Measurements from ENCODE around the gene ACKR1. TPM values are rescaled to one million over a fixed set of nuclear protein-coding genes. Genes with fewer than 3 reads are reported as not detected.

ACKR1 gene
- total RNA-seq, 5 donors from 2014 or later (not counting 1 experiment from before 2014, with no cell fraction given) = 0.20 to 0.28 TPM; not detected in 3

- POLR2A ChIA-PET = no interaction called here
- no peak overlapping the region for H3K27ac Mint-ChIP-seq
- Histone ChIP-seq H3K27ac (ENCODE audit: low read length) (no peak overlapping the region), H3K36me3 (ENCODE audit: control insufficient read depth in 2 of 2, extremely low read depth in 1 of 2, insufficient read depth in 1 of 2, low read length in 1 of 2) (no peaks in the 10 kb centered on the region), H3K27me3 (replicated peaks in 1 of 2; ENCODE audit: control insufficient read depth in 2 of 2, extremely low read depth in 1 of 2, insufficient read depth in 2 of 2, low read length in 1 of 2) (peaks cover 0 to 32% of the 10 kb centered on the region in 2 experiments), H3K9me3 (no peaks in the 10 kb centered on the region), H3K4me1 (ENCODE audit: control insufficient read depth in 1 of 2, extremely low read depth in 1 of 2, insufficient read depth in 2 of 2, low read length in 2 of 2) (peaks cover 2 to 12% of the 10 kb centered on the region in 2 experiments), H3K4me3 (ENCODE audit: control insufficient read depth in 1 of 2, extremely low read depth in 1 of 2, low read length in 1 of 2) (no peak overlapping the region)
- ATAC-seq (replicated peaks in 1 of 4) = peak in 2 of 4 experiments; percentile 40 to 60
- H3K4me3 Mint-ChIP-seq = no peak overlapping the region
- H3K4me1 Mint-ChIP-seq = peaks cover 2 to 16% (median 3%) of the 10 kb centered on the region in 3 donors
- DNase-seq = peak in 14 of 35 experiments; percentile 4 to 46 (median 14)
- WGBS (ENCODE audit: insufficient coverage) = 24% methylated on average over 7 of the region's 12 CpGs
- H3K27me3 Mint-ChIP-seq = peaks cover 38 to 52% of the 10 kb centered on the region in 2 donors
- CTCF ChIA-PET = interaction anchor here (0.6 to 1.0 kb wide), 4 partner anchors 11 to 750 kb away, joined by 3 to 4 read pairs (median 4); no protein-coding TSS in a partner anchor
- H3K36me3 Mint-ChIP-seq = no peaks in the 10 kb centered on the region
- no peaks in the 10 kb centered on the region for H3K9me3 Mint-ChIP-seq
Observed at GRCh38 chr1:159197561-159198557, 6.8 kb upstream of the ACKR1 start.

- DNase-seq = no peak
- POLR2A ChIA-PET = no interaction called here
- H3K27me3 Mint-ChIP-seq = peaks cover 50 to 57% of the 10 kb centered on the region in 2 donors
Observed at GRCh38 chr1:159199901-159200300, 4.8 kb upstream of the ACKR1 start.

GRCh38 chr1:159200769-159201168 is 3.9 kb upstream of the ACKR1 start:
- Histone ChIP-seq H3K4me1 (ENCODE audit: control insufficient read depth in 1 of 2, extremely low read depth in 1 of 2, insufficient read depth in 2 of 2, low read length in 2 of 2) (peaks cover 2 to 12% of the 10 kb centered on the region in 2 experiments), H3K36me3 (ENCODE audit: control insufficient read depth in 2 of 2, extremely low read depth in 1 of 2, insufficient read depth in 1 of 2, low read length in 1 of 2) (no peaks in the 10 kb centered on the region), H3K4me3 (ENCODE audit: control insufficient read depth in 1 of 2, extremely low read depth in 1 of 2, low read length in 1 of 2) (no peak overlapping the region), H3K9me3 (no peaks in the 10 kb centered on the region), H3K27ac (ENCODE audit: low read length) (no peak overlapping the region), H3K27me3 (replicated peaks in 1 of 2; ENCODE audit: control insufficient read depth in 2 of 2, extremely low read depth in 1 of 2, insufficient read depth in 2 of 2, low read length in 1 of 2) (peaks cover 0 to 53% of the 10 kb centered on the region in 2 experiments)
- ChIA-PET CTCF (no interaction called here), POLR2A (interaction anchor here in 1 of 2 donors (0.6 kb wide), 1 partner anchor 10 kb away, joined by 11 read pairs; no protein-coding TSS in a partner anchor)
- Mint-ChIP-seq H3K4me3 (peak overlapping the region in 1 of 3 donors; percentile 37), H3K27me3 (peaks cover 55 to 66% of the 10 kb centered on the region in 2 donors), H3K4me1 (peaks cover 2 to 16% (median 3%) of the 10 kb centered on the region in 3 donors), H3K9me3 (no peaks in the 10 kb centered on the region), H3K27ac (no peak overlapping the region), H3K36me3 (no peaks in the 10 kb centered on the region)
- 28% methylated on average over 6 of the region's 18 CpGs for WGBS (ENCODE audit: insufficient coverage)
- DNase-seq (no peak), ATAC-seq (replicated peaks in 1 of 4) (no peak)

More at GRCh38 chr1:159199901-159200300, 4.8 kb upstream of the ACKR1 start:
- Histone ChIP-seq H3K4me1 (ENCODE audit: control insufficient read depth in 1 of 2, extremely low read depth in 1 of 2, insufficient read depth in 2 of 2, low read length in 2 of 2) (peaks cover 2 to 12% of the 10 kb centered on the region in 2 experiments), H3K9me3 (no peaks in the 10 kb centered on the region), H3K27me3 (replicated peaks in 1 of 2; ENCODE audit: control insufficient read depth in 2 of 2, extremely low read depth in 1 of 2, insufficient read depth in 2 of 2, low read length in 1 of 2) (peaks cover 0 to 45% of the 10 kb centered on the region in 2 experiments), H3K27ac (ENCODE audit: low read length) (no peak overlapping the region), H3K36me3 (ENCODE audit: control insufficient read depth in 2 of 2, extremely low read depth in 1 of 2, insufficient read depth in 1 of 2, low read length in 1 of 2) (no peaks in the 10 kb centered on the region), H3K4me3 (ENCODE audit: control insufficient read depth in 1 of 2, extremely low read depth in 1 of 2, low read length in 1 of 2) (no peak overlapping the region)
- 90% methylated on average over 4 of the region's 5 CpGs for WGBS (ENCODE audit: insufficient coverage)
- H3K27ac Mint-ChIP-seq = no peak overlapping the region
- H3K4me1 Mint-ChIP-seq = peaks cover 2 to 16% (median 3%) of the 10 kb centered on the region in 3 donors
- CTCF ChIA-PET = interaction anchor here in 1 of 2 donors (0.6 kb wide), 1 partner anchor 20 kb away, joined by 4 read pairs; no protein-coding TSS in a partner anchor
- no peak overlapping the region for H3K4me3 Mint-ChIP-seq
- no peaks in the 10 kb centered on the region for H3K9me3 Mint-ChIP-seq
- no peak for ATAC-seq (replicated peaks in 1 of 4)
- H3K36me3 Mint-ChIP-seq = no peaks in the 10 kb centered on the region

- Mint-ChIP-seq H3K36me3 (no peaks in the 10 kb centered on the region), H3K27ac (no peak overlapping the region), H3K27me3 (peaks cover 54 to 69% of the 10 kb centered on the region in 2 donors), H3K9me3 (no peaks in the 10 kb centered on the region), H3K4me1 (peaks cover 2 to 16% (median 3%) of the 10 kb centered on the region in 3 donors), H3K4me3 (peak overlapping the region in 1 of 3 donors; percentile 24)
- no peak for ATAC-seq (replicated peaks in 1 of 4)
- H3K4me1 ChIP-seq (ENCODE audit: control insufficient read depth in 1 of 2, extremely low read depth in 1 of 2, insufficient read depth in 2 of 2, low read length in 2 of 2) = peaks cover 2 to 12% of the 10 kb centered on the region in 2 experiments
- ChIA-PET POLR2A (no interaction called here), CTCF (interaction anchor here (0.5 to 1.0 kb wide), 2 partner anchors 9 to 1007 kb away, joined by 3 to 7 read pairs; no protein-coding TSS in a partner anchor)
- no peaks in the 10 kb centered on the region for H3K9me3 ChIP-seq
- WGBS (ENCODE audit: insufficient coverage) = 0% methylated on average over 1 of the region's 5 CpGs
- no peaks in the 10 kb centered on the region for H3K36me3 ChIP-seq (ENCODE audit: control insufficient read depth in 2 of 2, extremely low read depth in 1 of 2, insufficient read depth in 1 of 2, low read length in 1 of 2)
- no peak overlapping the region for H3K4me3 ChIP-seq (ENCODE audit: control insufficient read depth in 1 of 2, extremely low read depth in 1 of 2, low read length in 1 of 2)
- DNase-seq = no peak
- no peak overlapping the region for H3K27ac ChIP-seq (ENCODE audit: low read length)
- peaks cover 0 to 58% of the 10 kb centered on the region in 2 experiments for H3K27me3 ChIP-seq (replicated peaks in 1 of 2; ENCODE audit: control insufficient read depth in 2 of 2, extremely low read depth in 1 of 2, insufficient read depth in 2 of 2, low read length in 1 of 2)
Observed at GRCh38 chr1:159201642-159202041, 3.0 kb upstream of the ACKR1 start.

DNA sequence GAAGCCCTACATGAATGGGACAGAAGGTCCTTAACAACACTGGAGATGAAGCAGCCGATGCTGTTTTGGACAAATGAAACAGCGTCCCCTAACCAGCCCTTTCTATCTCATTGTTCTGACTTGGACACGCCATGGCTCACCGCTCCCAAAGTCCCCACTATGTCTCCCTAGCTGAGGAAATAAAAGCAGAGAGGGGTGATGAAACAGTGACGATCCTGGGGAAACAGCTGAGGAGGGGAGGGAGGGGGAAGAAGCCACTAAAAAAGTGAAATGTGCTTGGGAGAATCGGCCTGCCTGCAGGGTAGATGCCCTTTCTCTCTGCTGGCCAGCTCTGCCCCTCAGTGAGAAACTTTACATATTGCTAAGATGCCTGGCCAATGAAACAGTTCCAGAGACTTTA is 1.1 kb upstream of the ACKR1 start:
- Histone ChIP-seq H3K9me3 (no peaks in the 10 kb centered on the region), H3K4me1 (ENCODE audit: control insufficient read depth in 1 of 2, extremely low read depth in 1 of 2, insufficient read depth in 2 of 2, low read length in 2 of 2) (peaks cover 2 to 12% of the 10 kb centered on the region in 2 experiments), H3K4me3 (ENCODE audit: control insufficient read depth in 1 of 2, extremely low read depth in 1 of 2, low read length in 1 of 2) (no peak overlapping the region), H3K36me3 (ENCODE audit: control insufficient read depth in 2 of 2, extremely low read depth in 1 of 2, insufficient read depth in 1 of 2, low read length in 1 of 2) (no peaks in the 10 kb centered on the region), H3K27me3 (replicated peaks in 1 of 2; ENCODE audit: control insufficient read depth in 2 of 2, extremely low read depth in 1 of 2, insufficient read depth in 2 of 2, low read length in 1 of 2) (peaks cover 0 to 57% of the 10 kb centered on the region in 2 experiments), H3K27ac (ENCODE audit: low read length) (no peak overlapping the region)
- WGBS (ENCODE audit: insufficient coverage) = 11% methylated on average over 1 of the region's 6 CpGs
- Mint-ChIP-seq H3K4me3 (no peak overlapping the region), H3K4me1 (peaks cover 3 to 16% (median 4%) of the 10 kb centered on the region in 3 donors), H3K27me3 (peaks cover 53 to 77% of the 10 kb centered on the region in 2 donors), H3K36me3 (no peaks in the 10 kb centered on the region), H3K27ac (no peak overlapping the region), H3K9me3 (no peaks in the 10 kb centered on the region)
- DNase-seq (no peak), ATAC-seq (replicated peaks in 1 of 4) (no peak)
- ChIA-PET POLR2A (no interaction called here), CTCF (interaction anchor here in 1 of 2 donors (1.4 kb wide), 1 partner anchor 11 kb away, joined by 5 read pairs; no protein-coding TSS in a partner anchor)

DNA sequence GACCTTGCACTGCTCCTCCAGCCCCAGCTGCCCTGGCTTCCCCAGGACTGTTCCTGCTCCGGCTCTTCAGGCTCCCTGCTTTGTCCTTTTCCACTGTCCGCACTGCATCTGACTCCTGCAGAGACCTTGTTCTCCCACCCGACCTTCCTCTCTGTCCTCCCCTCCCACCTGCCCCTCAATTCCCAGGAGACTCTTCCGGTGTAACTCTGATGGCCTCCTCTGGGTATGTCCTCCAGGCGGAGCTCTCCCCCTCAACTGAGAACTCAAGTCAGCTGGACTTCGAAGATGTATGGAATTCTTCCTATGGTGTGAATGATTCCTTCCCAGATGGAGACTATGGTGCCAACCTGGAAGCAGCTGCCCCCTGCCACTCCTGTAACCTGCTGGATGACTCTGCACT is 550 bp downstream of the ACKR1 start:
- H3K27ac ChIP-seq (ENCODE audit: low read length) = no peak overlapping the region
- POLR2A ChIA-PET = no interaction called here
- Mint-ChIP-seq H3K4me3 (no peak overlapping the region), H3K9me3 (no peaks in the 10 kb centered on the region), H3K27me3 (peaks cover 64 to 81% of the 10 kb centered on the region in 2 donors), H3K27ac (no peak overlapping the region), H3K36me3 (no peaks in the 10 kb centered on the region), H3K4me1 (peaks cover 3 to 15% (median 4%) of the 10 kb centered on the region in 3 donors)
- H3K4me1 ChIP-seq (ENCODE audit: control insufficient read depth in 1 of 2, extremely low read depth in 1 of 2, insufficient read depth in 2 of 2, low read length in 2 of 2) = peaks cover 2 to 12% of the 10 kb centered on the region in 2 experiments
- 74% methylated on average over 3 of the region's 6 CpGs for WGBS (ENCODE audit: insufficient coverage)
- no peaks in the 10 kb centered on the region for H3K36me3 ChIP-seq (ENCODE audit: control insufficient read depth in 2 of 2, extremely low read depth in 1 of 2, insufficient read depth in 1 of 2, low read length in 1 of 2)
- no peak overlapping the region for H3K4me3 ChIP-seq (ENCODE audit: control insufficient read depth in 1 of 2, extremely low read depth in 1 of 2, low read length in 1 of 2)
- no peaks in the 10 kb centered on the region for H3K9me3 ChIP-seq
- H3K27me3 ChIP-seq (replicated peaks in 1 of 2; ENCODE audit: control insufficient read depth in 2 of 2, extremely low read depth in 1 of 2, insufficient read depth in 2 of 2, low read length in 1 of 2) = peaks cover 0 to 55% of the 10 kb centered on the region in 2 experiments
- DNase-seq (no peak), ATAC-seq (replicated peaks in 1 of 4) (no peak)
- CTCF ChIA-PET = no interaction called here

Data from T-cell (primary cell).